SK-N-SH (cell line): ENCODE data around the gene CASP12. TPM values are rescaled to one million over a fixed set of nuclear protein-coding genes. Genes with fewer than 3 reads are reported as not detected.

ENCODE experiments used
- CTCF ChIA-PET: fragments of 300-600, 350-600 bp; formaldehyde crosslinking; extraction: SDS; loops from one replicate; lab custom pipeline; 2021; lab: Yijun Ruan, JAX
- POLR2A ChIA-PET: fragments of 350-600 bp; sonication (Branson Sonifier 250); formaldehyde crosslinking; extraction: SDS; loops from one replicate; lab custom pipeline; 2020; ENCODE audit warnings: antibody characterized with exemption, inconsistent platforms; lab: Yijun Ruan, JAX
- DNase-seq: peaks from one replicate; pipeline ENCODE4 v3.0.0; 2012
- H2AFZ ChIP-seq: fragments of 200-600 bp; sonication (generic); 2 replicates; pipeline ENCODE4 v1.8.1; 2016; ENCODE audit warnings: antibody characterized with exemption, mild to moderate bottlenecking, low read depth
- H3F3A ChIP-seq: fragments of 200-600 bp; sonication (generic); replicated peaks from 2 replicates; pipeline ENCODE3; 2016; ENCODE audit warnings: antibody characterized with exemption, mild to moderate bottlenecking; ENCODE audit not compliant: insufficient read depth
- H3K27ac ChIP-seq, 2 experiments: fragments of 200-500 bp in 1 of 2; fragments of 200-600 bp in 1 of 2; sonication (Bioruptor generic) in 1 of 2; sonication (generic), shearing (Covaris generic) in 1 of 2; 2 replicates each; pipeline versions ENCODE4 v1.5.1 to v1.6.1; 2014 to 2016; ENCODE audit warnings: low read depth in 2 of 2, inconsistent platforms in 1 of 2, low read length in 1 of 2, mild to moderate bottlenecking in 1 of 2, mixed read lengths in 1 of 2
- H3K27me3 ChIP-seq: fragments of 200-600 bp; sonication (generic), shearing (Covaris generic); 2 replicates; pipeline ENCODE4 v1.6.1; 2016; ENCODE audit warnings: mixed run types; ENCODE audit not compliant: insufficient read depth
- H3K36me3 ChIP-seq, 2 experiments: fragments of 200-500 bp in 1 of 2; fragments of 200-600 bp in 1 of 2; sonication (Bioruptor generic) in 1 of 2; sonication (generic) in 1 of 2; replicated peaks in 1 of 2; 2 replicates each; pipeline versions ENCODE3 to v1.5.1; 2014 to 2016; ENCODE audit warnings: low read length in 1 of 2, mild to moderate bottlenecking in 1 of 2; ENCODE audit not compliant: insufficient read depth in 2 of 2, control insufficient read depth in 1 of 2
- H3K4me1 ChIP-seq, 2 experiments: fragments of 200-500 bp in 1 of 2; fragments of 200-600 bp in 1 of 2; sonication (Bioruptor generic) in 1 of 2; sonication (generic), shearing (Covaris generic) in 1 of 2; 2 replicates each; pipeline versions ENCODE4 v1.5.1 to v1.6.1; 2014 to 2016; ENCODE audit warnings: low read depth in 1 of 2, low read length in 1 of 2, mixed run types in 1 of 2; ENCODE audit not compliant: insufficient read depth in 2 of 2, control insufficient read depth in 1 of 2
- H3K4me2 ChIP-seq: fragments of 200-600 bp; sonication (generic), shearing (Covaris generic); 2 replicates; pipeline ENCODE4 v1.6.1; 2017; ENCODE audit warnings: mixed run types
- H3K4me3 ChIP-seq, 2 experiments: fragments of 200-500 bp in 1 of 2; fragments of 200-600 bp in 1 of 2; sonication (Bioruptor generic) in 1 of 2; sonication (generic), shearing (Covaris generic) in 1 of 2; 2 replicates each; pipeline versions ENCODE4 v1.5.1 to v1.8.1; 2014 to 2016; ENCODE audit warnings: low read depth in 2 of 2, inconsistent platforms in 1 of 2, low read length in 1 of 2, mild to moderate bottlenecking in 1 of 2, mixed read lengths in 1 of 2, moderate library complexity in 1 of 2
- H3K79me2 ChIP-seq: fragments of 200-600 bp; sonication (generic); 2 replicates; pipeline ENCODE4 v1.8.1; 2017; ENCODE audit warnings: mild to moderate bottlenecking; ENCODE audit not compliant: insufficient read depth
- H3K9ac ChIP-seq: fragments of 200-600 bp; sonication (generic); 2 replicates; pipeline ENCODE4 v1.6.1; 2017; ENCODE audit warnings: mixed run types
- H3K9me2 ChIP-seq: fragments of 200-600 bp; sonication (generic); 2 replicates; pipeline ENCODE4 v1.6.1; 2017; ENCODE audit warnings: mixed run types
- H3K9me3 ChIP-seq: fragments of 200-600 bp; sonication (generic); 2 replicates; pipeline ENCODE4 v1.6.1; 2017; ENCODE audit warnings: mixed run types, mild to moderate bottlenecking, moderate library complexity
- H4K20me1 ChIP-seq: fragments of 200-600 bp; sonication (generic); 2 replicates; pipeline ENCODE4 v1.6.1; 2017; ENCODE audit warnings: mild to moderate bottlenecking, mixed run types; ENCODE audit not compliant: insufficient read depth
- CHD2 ChIP-seq: fragments of 150-350 bp; IDR thresholded peaks from 2 replicates; pipeline ENCODE4 v1.6.1; 2018; ENCODE audit warnings: low read length; ENCODE audit not compliant: partially characterized antibody
- CTCF ChIP-seq: fragments of 200-600 bp; sonication (generic); IDR thresholded peaks from 2 replicates; pipeline ENCODE4 v1.6.1; 2017; ENCODE audit warnings: antibody characterized with exemption, mild to moderate bottlenecking, moderate library complexity
- EP300 ChIP-seq, 2 experiments: IDR thresholded peaks; 2 replicates each; pipeline versions ENCODE4 v1.4.0 to v1.6.1; 2012; ENCODE audit warnings: borderline replicate concordance in 1 of 2, low read depth in 1 of 2, low read length in 1 of 2
- FOSL2 ChIP-seq: IDR thresholded peaks from 2 replicates; pipeline ENCODE4 v1.4.0; 2012; ENCODE audit warnings: low read depth, mild to moderate bottlenecking, moderate library complexity, borderline replicate concordance
- FOXJ3 ChIP-seq: sonication (generic); formaldehyde crosslinking; IDR thresholded peaks from 2 replicates; pipeline ENCODE4 v1.5.1; 2020; ENCODE audit warnings: mild to moderate bottlenecking, missing genetic modification reagents
- GATA2 ChIP-seq: sonication (generic); formaldehyde crosslinking; IDR thresholded peaks from 2 replicates; pipeline ENCODE4 v1.5.0; 2020; ENCODE audit warnings: mild to moderate bottlenecking, missing genetic modification reagents
- MXI1 ChIP-seq: IDR thresholded peaks from 2 replicates; pipeline ENCODE4 v1.6.1; 2012; ENCODE audit warnings: mild to moderate bottlenecking, low read depth, low read length, improper control_type of control experiment
- RAD21 ChIP-seq: IDR thresholded peaks from 2 replicates; pipeline ENCODE4 v1.6.1; 2012; ENCODE audit warnings: mild to moderate bottlenecking, low read length
- RCOR1 ChIP-seq: fragments of 150-350 bp; IDR thresholded peaks from 2 replicates; pipeline ENCODE4 v1.6.1; 2017; ENCODE audit warnings: antibody characterized with exemption, low read length
- REST ChIP-seq: IDR thresholded peaks from 2 replicates; pipeline ENCODE4 v1.6.1; 2012; ENCODE audit warnings: mild to moderate bottlenecking, low read depth, low read length, moderate library complexity
- RXRA ChIP-seq: IDR thresholded peaks from 2 replicates; pipeline ENCODE4 v1.4.0; 2012; ENCODE audit warnings: low read depth, mild to moderate bottlenecking, borderline replicate concordance
- TCF12 ChIP-seq: IDR thresholded peaks from 2 replicates; pipeline ENCODE4 v1.4.0; 2012
- WGBS: methylation state at CpG from one replicate; pipeline ENCODE4 v1.1.6; 2017; ENCODE audit warnings: low lambda C conversion rate; 5-methylcytosine and 5-hydroxymethylcytosine counted together
- polyA plus RNA-seq, 3 experiments: library from polyadenylated mRNA; depleted of rRNA; stranded (reverse); fragments of >200 nt; gene quantifications; 2 replicates each; pipeline ENCODE4 v1.2.3, GENCODE V29; 2012

CASP12 gene
- polyA plus RNA-seq, 1 of the 3 experiments (the other 2 are of a cell fraction), result not detected

- ChIA-PET CTCF (interaction anchor here (1.0 kb wide), 1 partner anchor 985 kb away, joined by 4 read pairs; no protein-coding TSS in a partner anchor), POLR2A (no interaction called here)
- 49% methylated on average over 5 of the region's 5 CpGs for whole genome bisulfite sequencing
- DNase-seq, result peak; percentile 29
- no peak overlapping the region for H3K9ac ChIP-seq
- H3K4me3 ChIP-seq, result no peak overlapping the region
- H3K36me3 ChIP-seq, result no peaks in the 10 kb centered on the region
- H3K27ac ChIP-seq, result no peak overlapping the region
- no peaks in the 10 kb centered on the region for H3K79me2 ChIP-seq
- no peaks in the 10 kb centered on the region for H3K27me3 ChIP-seq
- no peak overlapping the region for H3K4me2 ChIP-seq
- H3F3A ChIP-seq, result no peaks in the 10 kb centered on the region
- H4K20me1 ChIP-seq, result no peaks in the 10 kb centered on the region
- H3K4me1 ChIP-seq, result peaks cover 0 to 4% of the 10 kb centered on the region in 2 experiments; a peak in 2 of 4 replicates
- H3K9me3 ChIP-seq, result no peaks in the 10 kb centered on the region
- H3K9me2 ChIP-seq, result no peaks in the 10 kb centered on the region
- no peak overlapping the region for H2AFZ ChIP-seq
- TF ChIP-seq TCF12, result peak; percentile 52
- TF ChIP-seq RAD21, result peak; percentile 15; the same call in 1 of the 2 replicates
- peak; percentile 54; the same call in 1 of the 2 replicates for TF ChIP-seq FOXJ3 (CRISPR knock-in tag)
- TF ChIP-seq REST, result no peak
- no peak for TF ChIP-seq CTCF
- no peak for TF ChIP-seq FOSL2
- TF ChIP-seq GATA2 (CRISPR knock-in tag), result peak; percentile 90
- peak in 1 of 2 experiments; percentile 91; a peak in 2 of 4 replicates for TF ChIP-seq EP300 (IDR thresholded peaks at IDR 0.05; ENCODE audit: borderline replicate concordance in 1 of 2, low read depth in 1 of 2, low read length in 1 of 2)
- TF ChIP-seq RXRA, result no peak
- TF ChIP-seq MXI1, result peak; percentile 43
- TF ChIP-seq RCOR1, result peak; percentile 90
- peak; percentile 44 for TF ChIP-seq CHD2
These were observed 21.3 kb downstream of the CASP12 start for GRCh38 chr11:104876861-104877431.
